Sigmoid colon (tissue), 3 donors: ENCODE data around the gene TAT.
"Not testable (repeated sequence)": the region's sequence is repeated elsewhere in the genome, so short reads cannot be mapped to it uniquely, and the experiment has no call there.

Experiments
- POLR2A ChIP-seq, 2 donors: fragments of 450-650 bp; IDR thresholded peaks; one replicate each; pipeline ENCODE4 v1.6.1; 2016; ENCODE audit warnings: antibody characterized with exemption in 2 of 2, mild to moderate bottlenecking in 2 of 2, moderate library complexity in 2 of 2
- TF ChIP-seq, protein P1 (sequence below), 4 experiments: fragments of 450-650 bp in 3 of 4; fragments of 200-600 bp in 1 of 4; IDR thresholded peaks; one replicate each; pipeline ENCODE4 v1.5.1; 2016 to 2019; ENCODE audit warnings: antibody characterized with exemption in 4 of 4, mild to moderate bottlenecking in 3 of 4, moderate library complexity in 2 of 4

DNA sequence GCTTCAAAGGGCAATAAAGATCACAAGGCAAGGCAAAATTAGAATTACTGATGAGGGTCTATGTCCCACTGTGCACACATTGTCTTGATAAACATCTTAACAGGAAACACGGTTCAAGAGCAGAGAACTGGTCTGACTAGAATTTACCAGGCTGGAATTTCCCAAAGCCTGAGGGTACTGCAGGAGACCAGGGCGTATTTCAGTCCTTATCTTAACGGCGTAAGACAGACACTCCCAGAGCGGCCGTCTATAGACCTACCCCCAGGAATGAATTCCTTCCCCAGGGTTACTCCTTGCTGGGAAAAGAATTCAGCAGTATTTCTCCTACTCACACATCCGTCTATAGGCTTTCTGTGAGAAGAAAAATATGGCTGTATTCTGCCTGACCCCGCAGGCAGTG, 15.0 kb downstream of the TAT start:
- TF ChIP-seq, protein P1, sequence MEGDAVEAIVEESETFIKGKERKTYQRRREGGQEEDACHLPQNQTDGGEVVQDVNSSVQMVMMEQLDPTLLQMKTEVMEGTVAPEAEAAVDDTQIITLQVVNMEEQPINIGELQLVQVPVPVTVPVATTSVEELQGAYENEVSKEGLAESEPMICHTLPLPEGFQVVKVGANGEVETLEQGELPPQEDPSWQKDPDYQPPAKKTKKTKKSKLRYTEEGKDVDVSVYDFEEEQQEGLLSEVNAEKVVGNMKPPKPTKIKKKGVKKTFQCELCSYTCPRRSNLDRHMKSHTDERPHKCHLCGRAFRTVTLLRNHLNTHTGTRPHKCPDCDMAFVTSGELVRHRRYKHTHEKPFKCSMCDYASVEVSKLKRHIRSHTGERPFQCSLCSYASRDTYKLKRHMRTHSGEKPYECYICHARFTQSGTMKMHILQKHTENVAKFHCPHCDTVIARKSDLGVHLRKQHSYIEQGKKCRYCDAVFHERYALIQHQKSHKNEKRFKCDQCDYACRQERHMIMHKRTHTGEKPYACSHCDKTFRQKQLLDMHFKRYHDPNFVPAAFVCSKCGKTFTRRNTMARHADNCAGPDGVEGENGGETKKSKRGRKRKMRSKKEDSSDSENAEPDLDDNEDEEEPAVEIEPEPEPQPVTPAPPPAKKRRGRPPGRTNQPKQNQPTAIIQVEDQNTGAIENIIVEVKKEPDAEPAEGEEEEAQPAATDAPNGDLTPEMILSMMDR (IDR thresholded peaks at IDR 0.05) = not testable (repeated sequence)
- TF ChIP-seq POLR2A (IDR thresholded peaks at IDR 0.05) = not testable (repeated sequence)
